Lower leg skin (tissue), 3 donors: ENCODE results near the gene CTNNA2.

ENCODE experiments used
- CTCF ChIP-seq, 3 donors: fragments of 450-650 bp; IDR thresholded peaks; one replicate each; pipeline ENCODE4 v1.5.1; 2016; ENCODE audit warnings: antibody characterized with exemption in 3 of 3, mild to moderate bottlenecking in 3 of 3, moderate library complexity in 2 of 3
- POLR2A ChIP-seq, 2 donors: fragments of 450-650 bp; IDR thresholded peaks; one replicate each; pipeline ENCODE4 v1.6.1; 2016 to 2017; ENCODE audit warnings: antibody characterized with exemption in 2 of 2, mild to moderate bottlenecking in 1 of 2, moderate library complexity in 1 of 2

GRCh38 chr2:80258793-80259192 is 745.9 kb downstream of the CTNNA2 start:
- no peak for TF ChIP-seq CTCF (IDR thresholded peaks at IDR 0.05)
- no peak for TF ChIP-seq POLR2A (IDR thresholded peaks at IDR 0.05)
